Uterus (tissue), 4 donors: Measurements from ENCODE around the gene RNF123. TPM values are rescaled to one million over a fixed set of nuclear protein-coding genes. Genes with fewer than 3 reads are reported as not detected.

Source experiments
- DNase-seq, 2 donors: peaks; one replicate each; pipeline ENCODE4 v3.0.0-alpha.2; 2019 to 2020
- H3K27ac ChIP-seq, 2 donors: fragments of 200-600 bp; sonication (generic); 1 replicate in 1 of 2; 2 replicates in 1 of 2; pipeline ENCODE4 v1.5.1; 2016 to 2018
- H3K27me3 ChIP-seq, 2 donors: fragments of 200-600 bp; sonication (generic); one replicate each; pipeline ENCODE4 v1.5.1; 2018 to 2019; ENCODE audit warnings: control low read depth in 1 of 2
- H3K36me3 ChIP-seq, 2 donors: fragments of 200-600 bp; sonication (generic); one replicate each; pipeline ENCODE4 v1.5.1; 2019; ENCODE audit warnings: control low read depth in 1 of 2
- H3K4me1 ChIP-seq, 2 donors: fragments of 200-600 bp; sonication (generic); one replicate each; pipeline ENCODE4 v1.5.1; 2018 to 2019; ENCODE audit warnings: control low read depth in 1 of 2
- H3K4me3 ChIP-seq, 2 donors: fragments of 200-600 bp; sonication (generic); 1 replicate in 1 of 2; 2 replicates in 1 of 2; pipeline ENCODE4 v1.5.1; 2018 to 2019; ENCODE audit warnings: mild to moderate bottlenecking in 1 of 2
- H3K9me3 ChIP-seq, 2 donors: fragments of 200-600 bp; sonication (generic); one replicate each; pipeline ENCODE4 v1.5.1; 2019; ENCODE audit warnings: control low read depth in 1 of 2
- CTCF ChIP-seq, 4 experiments: fragments of 200-600 bp in 2 of 4; fragments of 450-650 bp in 2 of 4; sonication (generic) in 2 of 4; IDR thresholded peaks; one replicate each; pipeline ENCODE4 v1.5.1; 2016 to 2019; ENCODE audit warnings: antibody characterized with exemption in 4 of 4, mild to moderate bottlenecking in 2 of 4, moderate library complexity in 1 of 4
- POLR2A ChIP-seq, 2 donors: fragments of 450-650 bp; IDR thresholded peaks; one replicate each; pipeline ENCODE4 v1.6.1; 2016; ENCODE audit warnings: antibody characterized with exemption in 2 of 2, mild to moderate bottlenecking in 1 of 2, moderate library complexity in 1 of 2
- intact Hi-C: fragments of 100-400 bp; cut with DNase I; formaldehyde crosslinking; loops from one replicate; pipeline ENCODE4 v1.15.1; 2023; ENCODE audit warnings: low total_unique reads
- small RNA-seq: library from RNA; depleted of rRNA; stranded (forward); fragments of <200 nt; gene quantifications from one replicate; pipeline ENCODE3, GENCODE V24; 2016
- total RNA-seq, 4 donors: library from RNA; depleted of rRNA in 3 of 4; stranded (reverse); fragments of >200 nt in 3 of 4; gene quantifications; one replicate each; pipeline versions ENCODE4 v1.1.0 to v1.2.4, GENCODE V29; 2014 to 2023
- donor health status: DM: yes; HTN: yes; CAD: no.

The RNF123 gene
- total RNA-seq, 4 donors from 2014 or later, result 10.9 to 47.3 (median 25.3) TPM

DNA sequence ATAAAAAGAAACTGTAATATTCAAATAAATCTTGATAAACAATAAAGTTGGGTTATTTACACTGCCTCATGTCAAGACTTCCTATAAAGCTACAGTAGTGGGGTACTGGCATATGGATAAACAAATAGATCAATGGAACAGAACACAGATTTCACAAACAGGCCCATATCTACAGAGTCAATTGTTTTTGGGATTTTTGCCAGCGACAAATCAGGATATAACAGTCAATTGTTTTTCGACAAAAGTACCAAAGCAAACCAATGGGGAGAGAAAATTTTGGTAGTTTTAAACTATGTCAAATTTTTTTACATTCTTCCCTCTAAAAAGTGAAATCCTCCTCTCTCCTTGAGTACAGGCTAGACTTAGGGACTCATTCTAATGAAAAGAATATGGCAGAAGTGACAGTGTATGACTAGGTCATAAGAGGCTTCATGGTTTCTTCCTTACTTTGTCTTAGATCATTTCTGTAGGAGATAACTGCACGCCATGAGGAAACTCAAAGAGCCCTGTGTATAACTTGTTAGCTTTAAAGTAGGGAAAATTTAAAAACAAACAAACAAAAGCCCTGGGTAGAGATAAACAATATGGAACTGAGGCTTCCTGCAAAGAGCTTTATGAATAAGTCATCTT lies 80.0 kb downstream of the RNF123 start:
- Histone ChIP-seq H3K36me3 (no peaks in the 10 kb centered on the region), H3K4me3 (no peak overlapping the region), H3K4me1 (no peaks in the 10 kb centered on the region), H3K9me3 (no peaks in the 10 kb centered on the region), H3K27me3 (no peaks in the 10 kb centered on the region), H3K27ac (no peak overlapping the region)
- DNase-seq, result no peak
- TF ChIP-seq CTCF (IDR thresholded peaks at IDR 0.05), result no peak
- no peak for TF ChIP-seq POLR2A (IDR thresholded peaks at IDR 0.05)
- intact Hi-C loops, result no loop called here

GRCh38 chr3:49769926-49770325 lies 80.6 kb downstream of the RNF123 start:
- intact Hi-C loops, result no loop called here
- Histone ChIP-seq H3K36me3 (no peaks in the 10 kb centered on the region), H3K4me3 (no peak overlapping the region), H3K27ac (no peak overlapping the region), H3K4me1 (no peaks in the 10 kb centered on the region), H3K27me3 (no peaks in the 10 kb centered on the region), H3K9me3 (no peaks in the 10 kb centered on the region)
- no peak for DNase-seq
- TF ChIP-seq POLR2A (IDR thresholded peaks at IDR 0.05), result no peak
- TF ChIP-seq CTCF (IDR thresholded peaks at IDR 0.05), result no peak

Small RNA genes within 50 kb of the gene (small RNA-seq; reads per million reads assigned to genes)
- gene AMIGO3 (not detected), gene COX6CP14 (not detected)

Other genes with a start within 250 kb of the RNF123 start
- 10 to 100 TPM; 34.3 to 76.4 (median 48.1) TPM for gene DAG1, start 219.3 kb upstream of the RNF123 start, total RNA-seq
- under 1 TPM; 0.29 to 0.95 (median 0.60) TPM for gene BSN, start 135.1 kb upstream of the RNF123 start, total RNA-seq
- 10 to 100 TPM; 35.3 to 78.7 (median 61.4) TPM for gene APEH, start 15.2 kb upstream of the RNF123 start, total RNA-seq
- gene MST1, start 83 bp upstream of the RNF123 start, total RNA-seq, result 10 to 100 TPM in 2 of 4 donors, 1 to 10 TPM in 1, not detected in 1; 5.1 to 11.5 (median 10.4) TPM
- gene AMIGO3, start 30.1 kb downstream of the RNF123 start, total RNA-seq, result not detected
- gene GMPPB, start 34.4 kb downstream of the RNF123 start, total RNA-seq, result 10 to 100 TPM in 3 of 4 donors, 1 to 10 TPM in 1; 7.7 to 44.8 (median 27.1) TPM
- gene IP6K1, start 97.0 kb downstream of the RNF123 start, total RNA-seq, result 10 to 100 TPM; 41.8 to 58.4 (median 50.9) TPM
- gene CDHR4, start 110.3 kb downstream of the RNF123 start, total RNA-seq, result 1 to 10 TPM in 1 of 4 donors, under 1 TPM in 1, not detected in 2; 0.41 to 1.6 TPM
- 10 to 100 TPM in 1 of 4 donors, 1 to 10 TPM in 3; 3.1 to 16.7 (median 6.6) TPM for gene INKA1, start 113.7 kb downstream of the RNF123 start, total RNA-seq
- 100 to 1,000 TPM in 1 of 4 donors, 10 to 100 TPM in 3; 21.3 to 114 (median 63.0) TPM for gene UBA7, start 124.4 kb downstream of the RNF123 start, total RNA-seq
- gene TRAIP, start 167.0 kb downstream of the RNF123 start, total RNA-seq, result 10 to 100 TPM in 1 of 4 donors, 1 to 10 TPM in 3; 1.5 to 17.4 (median 4.0) TPM
- gene CAMKV, start 180.3 kb downstream of the RNF123 start, total RNA-seq, result under 1 TPM in 1 of 4 donors, not detected in 3; 0.28 TPM
- gene MST1R, start 214.3 kb downstream of the RNF123 start, total RNA-seq, result 1 to 10 TPM in 2 of 4 donors, under 1 TPM in 2; under 0.01 to 4.9 (median 1.5) TPM
- gene MON1A, start 240.3 kb downstream of the RNF123 start, total RNA-seq, result 1 to 10 TPM; 1.0 to 9.3 (median 5.2) TPM